ENCODE results near the gene EPGN.

DNA sequence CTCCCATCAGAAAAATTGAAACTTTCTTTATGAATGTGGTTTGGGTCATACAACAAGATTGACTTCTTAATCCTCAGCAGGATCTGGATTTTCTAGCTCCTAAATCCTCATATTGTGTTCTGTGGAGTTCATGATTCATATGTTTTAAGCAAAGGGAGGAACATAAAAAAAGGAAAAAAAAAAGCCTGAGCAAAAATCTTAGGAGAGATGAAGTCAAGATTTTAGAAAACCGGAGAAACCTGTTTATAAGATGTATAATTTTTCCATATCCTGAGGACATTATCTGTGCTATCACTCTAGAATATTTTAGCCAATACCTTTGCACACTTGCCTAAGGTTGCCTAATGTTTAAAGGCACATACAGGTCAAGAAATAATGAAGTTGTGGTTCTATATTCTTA, 49.7 kb downstream of the EPGN start:
- TF ChIP-seq POLR2A (IDR thresholded peaks at IDR 0.05; ENCODE audit: low read depth, low read length) (no peak), TAF1 (IDR thresholded peaks at IDR 0.05; ENCODE audit: borderline replicate concordance, low read depth, low read length) (no peak)
